Panc1 (cell line): Measurements from ENCODE around the gene KNSTRN. TPM values are rescaled to one million over a fixed set of nuclear protein-coding genes. Genes with fewer than 3 reads are reported as not detected.

Experiments used
- ATAC-seq: fragments of 200-7000 bp; cut with Tn5 transposase; 2 replicates; pipeline ENCODE4 v1.9.1; 2020; ENCODE audit warnings: mild to moderate bottlenecking, moderate library complexity
- BruUV-seq: library from RNA; stranded (reverse); fragments of 400-500 nt; replicated peaks from 2 replicates; lab custom pipeline; 2021; lab: Mats Ljungman, UMichigan
- CTCF ChIA-PET: fragments of 300-600 bp; sonication (Branson Sonifier 250); formaldehyde crosslinking; loops from one replicate; lab custom pipeline; 2022; ENCODE audit warnings: antibody characterized with exemption; lab: Charles Lee
- POLR2A ChIA-PET: fragments of 300-600 bp; sonication (Branson Sonifier 250); formaldehyde crosslinking; loops from one replicate; lab custom pipeline; 2022; ENCODE audit warnings: antibody characterized with exemption; lab: Charles Lee
- DNase-seq: peaks from one replicate; pipeline ENCODE4 v3.0.0-alpha.2; 2010; ENCODE audit warnings: low read depth, low spot score
- H3K27ac ChIP-seq: 2 replicates; pipeline ENCODE4 v1.5.1; 2011; ENCODE audit warnings: mild to moderate bottlenecking, low read length, inconsistent platforms
- H3K27me3 ChIP-seq: fragments of 200-500 bp; sonication (Bioruptor generic); 2 replicates; pipeline ENCODE4 v1.6.0; 2014; ENCODE audit warnings: low read length, inconsistent platforms; ENCODE audit not compliant: control insufficient read depth, insufficient read depth
- H3K36me3 ChIP-seq: fragments of 200-500 bp; sonication (Bioruptor generic); 2 replicates; pipeline ENCODE4 v1.5.1; 2014; ENCODE audit warnings: inconsistent platforms, mild to moderate bottlenecking, low read length, moderate library complexity; ENCODE audit not compliant: control insufficient read depth, insufficient read depth
- H3K4me1 ChIP-seq: 2 replicates; pipeline ENCODE4 v1.5.1; 2011; ENCODE audit warnings: inconsistent platforms, mild to moderate bottlenecking, low read length, moderate library complexity; ENCODE audit not compliant: control insufficient read depth, insufficient read depth
- H3K4me3 ChIP-seq, 2 experiments: 2 replicates each; pipeline ENCODE4 v1.5.1; 2011 to 2012; ENCODE audit warnings: low read depth in 2 of 2, low read length in 2 of 2, mild to moderate bottlenecking in 2 of 2, inconsistent platforms in 1 of 2, moderate library complexity in 1 of 2
- H3K9me3 ChIP-seq: fragments of 200-500 bp; sonication (Bioruptor generic); 2 replicates; pipeline ENCODE4 v1.5.1; 2014; ENCODE audit warnings: low read depth, mild to moderate bottlenecking, inconsistent platforms, low read length, moderate library complexity; ENCODE audit not compliant: control insufficient read depth, insufficient read depth
- CTCF ChIP-seq: fragments of 450-650 bp; IDR thresholded peaks from 2 replicates; pipeline ENCODE4 v1.5.1; 2017; ENCODE audit warnings: mild to moderate bottlenecking
- POLR2AphosphoS5 ChIP-seq: IDR thresholded peaks from 2 replicates; pipeline ENCODE4 v1.6.1; 2012; ENCODE audit warnings: mild to moderate bottlenecking, low read depth, low read length, moderate library complexity
- REST ChIP-seq, 2 experiments: IDR thresholded peaks; 2 replicates each; pipeline ENCODE4 v1.6.1; 2011 to 2012; ENCODE audit warnings: low read depth in 2 of 2, control low read depth in 1 of 2, low read length in 1 of 2, mild to moderate bottlenecking in 1 of 2, moderate library complexity in 1 of 2; ENCODE audit not compliant: insufficient read depth in 1 of 2
- SIN3A ChIP-seq: IDR thresholded peaks from 2 replicates; pipeline ENCODE4 v1.6.1; 2012; ENCODE audit warnings: low read depth, mild to moderate bottlenecking, low read length, moderate library complexity, borderline replicate concordance; ENCODE audit not compliant: insufficient read depth
- TCF7L2 ChIP-seq: IDR thresholded peaks from 2 replicates; pipeline ENCODE4 v1.6.1; 2011; ENCODE audit warnings: mild to moderate bottlenecking, low read depth, low read length, inconsistent platforms
- in situ Hi-C: cut with HindIII; loops from 2 replicates; pipeline ENCODE4 v1.10.0; 2016; ENCODE audit warnings: low sequenced_read_pairs, low pct_unique_long_range_greater_than_20kb
- intact Hi-C: fragments of 100-400 bp; cut with micrococcal nuclease; formaldehyde crosslinking; loops from one replicate; pipeline ENCODE4 v1.10.0; 2022; ENCODE audit not compliant: unreplicated experiment
- total RNA-seq: library from RNA; stranded (reverse); gene quantifications from one replicate; pipeline ENCODE4 v1.2.1, GENCODE V29; 2021; ENCODE audit not compliant: unreplicated experiment

KNSTRN gene
- total RNA-seq, 1 experiment from 2014 or later: 74.6 TPM

- no peak for DNase-seq
- no peak for TF ChIP-seq SIN3A
- no peak for TF ChIP-seq POLR2AphosphoS5
- intact Hi-C loops: no loop called here
- Histone ChIP-seq H3K27ac (no peak overlapping the region), H3K27me3 (no peaks in the 10 kb centered on the region), H3K9me3 (no peaks in the 10 kb centered on the region), H3K4me3 (no peak overlapping the region), H3K4me1 (peaks cover 19% of the 10 kb centered on the region), H3K36me3 (no peaks in the 10 kb centered on the region; the same call in 1 of the 2 replicates)
- POLR2A ChIA-PET: no interaction called here
- CTCF ChIA-PET: no interaction called here
- BruUV-seq: no TSS peak
- ATAC-seq: no peak
- in situ Hi-C loops: no loop called here
These were observed 35.6 kb downstream of the KNSTRN start for GRCh38 chr15:40418126-40418525.

GRCh38 chr15:40420071-40420713, 37.7 kb downstream of the KNSTRN start:
- in situ Hi-C loops: no loop called here

More at GRCh38 chr15:40420071-40420713, 37.7 kb downstream of the KNSTRN start:
- TF ChIP-seq POLR2AphosphoS5: no peak
- no peak for TF ChIP-seq TCF7L2
- TF ChIP-seq SIN3A: no peak
- no peak for TF ChIP-seq CTCF
- TF ChIP-seq REST (IDR thresholded peaks at IDR 0.05; ENCODE audit: insufficient read depth in 1 of 2, low read depth in 2 of 2, low read length in 1 of 2): no peak
- CTCF ChIA-PET: interaction anchor here (0.6 kb wide), 1 partner anchor 23 kb away, joined by 4 read pairs; no protein-coding TSS in a partner anchor
- DNase-seq: no peak
- peak; percentile 4; the same call in 1 of the 2 replicates for ATAC-seq
- no TSS peak for BruUV-seq
- H3K27me3 ChIP-seq: no peaks in the 10 kb centered on the region
- no peak overlapping the region for H3K27ac ChIP-seq
- no peaks in the 10 kb centered on the region for H3K9me3 ChIP-seq
- peaks cover 19% of the 10 kb centered on the region for H3K4me1 ChIP-seq
- POLR2A ChIA-PET: no interaction called here
- H3K4me3 ChIP-seq: no peak overlapping the region
- intact Hi-C loops: loop anchor here (2.0 to 5.0 kb wide), 3 partner anchors 75 to 143 kb away; partner anchors contain the start of gene INAFM2
- H3K36me3 ChIP-seq: no peaks in the 10 kb centered on the region; the same call in 1 of the 2 replicates
